Renal cortical epithelial cell (primary cell): Measurements from ENCODE around the gene DPEP3. TPM values are rescaled to one million over a fixed set of nuclear protein-coding genes. Genes with fewer than 3 reads are reported as not detected.
"Not testable (repeated sequence)": the region's sequence is repeated elsewhere in the genome, so short reads cannot be mapped to it uniquely, and the experiment has no call there.

Experiments used
- DNase-seq: peaks from one replicate; pipeline ENCODE4 v3.0.0-alpha.2; 2011; ENCODE audit warnings: low read depth
- total RNA-seq: library from RNA; depleted of rRNA; stranded (reverse); fragments of >200 nt; gene quantifications from 2 replicates; pipeline ENCODE4 v1.2.3, GENCODE V29; 2014

Gene DPEP3
- total RNA-seq, 1 donor from 2014 or later, result not detected

GRCh38 chr16:67945392-67945933 lies 34.8 kb downstream of the DPEP3 start:
- DNase-seq, result no peak

DNA sequence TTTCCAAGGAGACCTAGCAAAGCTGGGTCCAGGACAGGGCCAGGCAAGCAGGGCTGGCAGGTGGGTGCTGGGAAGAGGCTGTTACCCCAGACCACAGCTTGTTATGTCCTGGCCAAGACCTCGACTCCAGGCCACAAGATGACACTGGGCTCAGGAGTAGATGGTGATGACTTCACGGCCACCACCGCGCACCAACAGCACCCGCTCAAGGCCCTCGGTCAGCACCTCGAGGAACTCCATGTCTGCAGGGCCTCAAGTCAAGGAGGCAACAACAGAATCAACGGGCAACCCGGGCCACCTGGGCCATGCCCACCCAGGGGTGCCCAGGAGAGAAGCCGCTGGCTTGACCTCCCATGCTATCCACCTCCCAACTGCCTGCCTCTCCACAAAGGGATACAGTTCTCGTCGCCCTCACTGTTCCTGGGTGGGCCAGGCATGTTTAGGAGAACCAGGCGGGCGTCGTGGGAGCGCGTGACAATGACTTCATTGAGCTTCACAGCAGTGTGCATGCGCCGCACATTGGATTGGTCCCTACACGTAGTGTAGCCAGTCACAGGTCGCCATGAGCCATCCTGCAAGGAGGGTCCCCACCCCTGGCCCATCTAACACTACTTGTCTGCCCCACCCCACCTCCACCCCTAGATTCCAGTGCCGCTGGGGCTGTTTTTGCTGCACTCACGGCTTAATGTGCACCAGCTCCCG lies 35.5 kb downstream of the DPEP3 start:
- DNase-seq, result no peak

DNA sequence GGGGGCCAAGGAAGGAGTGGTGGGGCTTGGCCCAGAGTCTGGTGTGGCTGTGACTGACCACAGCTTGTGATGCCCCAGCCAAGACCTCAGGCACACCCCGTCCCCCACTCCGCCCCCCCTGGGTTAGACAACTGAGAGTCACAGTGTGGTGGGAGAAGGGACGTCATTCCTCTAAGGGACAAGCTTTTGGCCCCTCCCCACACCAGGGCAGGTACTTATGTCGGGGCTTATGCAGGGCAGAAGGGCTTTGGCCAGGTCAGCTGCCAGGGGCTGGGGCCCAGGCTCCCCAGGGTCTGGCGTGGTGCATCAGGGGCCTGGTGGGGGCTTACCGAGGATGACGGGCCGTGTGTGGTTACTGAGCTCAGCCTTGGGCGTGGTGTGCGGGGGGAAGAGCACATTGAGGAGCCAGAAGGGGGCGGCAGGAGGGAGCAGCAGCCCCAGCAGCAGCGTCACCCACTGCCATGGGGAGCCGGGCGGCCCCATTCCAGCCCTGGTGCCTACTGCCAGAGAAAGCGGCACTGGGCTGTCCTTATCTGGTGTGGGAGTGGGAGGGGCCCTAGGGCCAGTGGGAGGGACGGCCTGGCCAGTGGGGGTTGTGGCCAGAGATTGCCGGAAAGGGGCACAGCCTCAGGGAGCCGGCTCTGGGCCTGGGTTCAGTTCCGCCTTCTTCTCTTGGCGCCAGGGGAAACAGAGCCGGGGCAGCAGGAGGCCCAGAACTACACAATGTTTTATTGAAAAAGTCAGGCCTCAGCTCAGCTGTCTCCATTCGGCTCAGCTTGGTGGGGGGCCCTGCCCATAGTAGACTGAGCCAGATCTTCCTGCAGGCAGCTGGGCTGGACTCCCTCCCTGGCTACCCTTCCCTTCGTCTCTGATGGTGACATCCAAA lies 36.4 kb downstream of the DPEP3 start, which contains the start of gene LCAT:
Gene LCAT (minus strand): TSS at position 502 of the 886 bp plus-strand sequence. CDS start 19 bp downstream, at position 483.
- no peak for DNase-seq

- no peak for DNase-seq
Measured at GRCh38 chr16:67943256-67943618, 37.1 kb downstream of the DPEP3 start.

DNA sequence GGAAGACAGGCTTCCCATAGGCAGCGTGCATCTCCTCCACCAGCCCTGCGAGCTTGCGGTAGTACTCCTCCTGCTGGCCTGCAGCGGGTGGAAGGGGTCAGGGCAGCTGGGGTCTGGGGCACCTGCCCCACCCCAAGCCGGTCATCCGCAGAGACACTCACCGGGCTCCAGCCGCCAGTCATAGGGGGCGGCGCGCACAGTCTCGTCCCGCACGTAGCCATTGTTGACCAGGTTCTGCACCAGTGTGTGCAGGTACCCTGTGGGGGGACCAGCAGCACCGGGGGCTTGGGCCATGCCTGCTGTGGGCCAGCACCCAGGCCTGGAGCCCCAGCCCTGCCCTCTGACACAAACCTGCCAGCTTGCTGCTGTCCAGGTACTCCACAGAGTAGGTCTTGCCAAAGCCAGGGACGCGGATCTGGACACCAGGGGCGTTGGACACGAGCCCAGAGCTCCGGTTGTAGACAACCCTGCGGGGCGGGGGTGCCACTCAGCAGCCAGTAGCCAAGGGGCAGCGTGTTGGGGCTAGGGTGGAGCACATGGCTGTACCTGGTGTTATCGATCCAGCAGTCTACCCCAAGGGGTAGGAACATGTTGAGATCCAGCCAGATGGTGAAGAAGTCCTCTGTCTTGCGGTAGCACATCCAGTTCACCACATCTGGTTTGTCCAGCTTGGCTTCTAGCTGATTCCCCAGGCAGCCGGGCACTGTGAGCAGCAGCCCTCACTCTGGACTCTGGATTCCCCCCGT lies 37.6 kb downstream of the DPEP3 start:
- DNase-seq, result no peak

GRCh38 chr16:67942200-67942509 lies 38.1 kb downstream of the DPEP3 start:
- no peak for DNase-seq

GRCh38 chr16:67941469-67942199 lies 38.7 kb downstream of the DPEP3 start:
- DNase-seq, result no peak

DNA sequence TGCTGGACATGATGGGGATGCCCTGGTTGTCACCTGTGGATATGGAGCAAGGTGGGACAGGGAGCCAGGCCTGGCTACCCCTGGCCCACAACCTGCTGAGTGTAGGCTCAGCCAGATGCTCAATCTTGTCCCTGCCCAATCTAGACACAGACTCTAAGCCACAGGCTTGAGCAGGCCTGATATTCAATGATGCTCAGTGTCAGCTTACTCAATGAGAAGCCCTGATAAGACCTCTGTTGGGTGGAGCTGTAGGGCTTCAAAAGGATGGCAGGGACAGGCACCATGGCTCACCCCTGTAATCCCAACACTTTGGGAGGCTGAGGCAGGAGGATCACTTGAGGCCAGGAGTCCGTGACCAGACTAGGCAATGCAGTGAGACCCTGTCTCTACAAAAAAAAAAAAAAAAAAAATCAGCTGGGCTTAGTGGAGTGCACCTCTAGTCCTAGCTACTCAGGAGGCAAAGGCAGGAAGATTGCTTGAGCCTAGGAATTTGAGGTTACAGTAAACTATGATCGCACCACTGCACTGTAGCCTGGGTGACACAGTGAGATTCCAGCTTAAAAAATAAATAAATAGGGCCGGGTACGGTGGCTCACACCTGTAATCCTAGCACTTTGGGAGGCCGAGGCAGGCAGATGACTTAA lies 39.7 kb downstream of the DPEP3 start:
- DNase-seq, result no peak

- DNase-seq, result no peak
Measured at GRCh38 chr16:67939507-67940445, 40.5 kb downstream of the DPEP3 start.

- DNase-seq, result not testable (repeated sequence)
Measured at GRCh38 chr16:67937713-67938112, 42.6 kb downstream of the DPEP3 start.

GRCh38 chr16:67936880-67937605 lies 43.3 kb downstream of the DPEP3 start:
- DNase-seq, result no peak

- peak; percentile 55 for DNase-seq
Measured at GRCh38 chr16:67936124-67936879, 44.0 kb downstream of the DPEP3 start, which contains the start of gene PSMB10. TSS of gene PSMB10 (minus strand) at chr16:67936850. CDS start at chr16:67936749, 101 bp downstream.

GRCh38 chr16:67935402-67936123 lies 44.7 kb downstream of the DPEP3 start:
- DNase-seq, result peak; percentile 92

DNA sequence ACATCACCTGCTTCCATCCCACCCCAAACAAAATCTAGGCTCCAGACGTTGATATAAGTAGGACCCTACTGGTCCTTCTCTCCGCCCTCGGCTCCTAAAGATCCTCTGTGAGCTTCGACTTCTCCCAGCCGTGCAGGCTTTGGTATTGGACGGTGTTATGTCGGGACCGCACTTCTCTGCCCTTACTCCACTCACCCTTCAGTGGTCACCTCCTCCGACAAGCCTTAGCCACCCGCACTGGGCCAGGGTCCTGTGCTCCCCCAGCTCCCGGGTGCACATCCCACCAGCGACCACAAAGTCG lies 45.2 kb downstream of the DPEP3 start:
- DNase-seq, result no peak

DNA sequence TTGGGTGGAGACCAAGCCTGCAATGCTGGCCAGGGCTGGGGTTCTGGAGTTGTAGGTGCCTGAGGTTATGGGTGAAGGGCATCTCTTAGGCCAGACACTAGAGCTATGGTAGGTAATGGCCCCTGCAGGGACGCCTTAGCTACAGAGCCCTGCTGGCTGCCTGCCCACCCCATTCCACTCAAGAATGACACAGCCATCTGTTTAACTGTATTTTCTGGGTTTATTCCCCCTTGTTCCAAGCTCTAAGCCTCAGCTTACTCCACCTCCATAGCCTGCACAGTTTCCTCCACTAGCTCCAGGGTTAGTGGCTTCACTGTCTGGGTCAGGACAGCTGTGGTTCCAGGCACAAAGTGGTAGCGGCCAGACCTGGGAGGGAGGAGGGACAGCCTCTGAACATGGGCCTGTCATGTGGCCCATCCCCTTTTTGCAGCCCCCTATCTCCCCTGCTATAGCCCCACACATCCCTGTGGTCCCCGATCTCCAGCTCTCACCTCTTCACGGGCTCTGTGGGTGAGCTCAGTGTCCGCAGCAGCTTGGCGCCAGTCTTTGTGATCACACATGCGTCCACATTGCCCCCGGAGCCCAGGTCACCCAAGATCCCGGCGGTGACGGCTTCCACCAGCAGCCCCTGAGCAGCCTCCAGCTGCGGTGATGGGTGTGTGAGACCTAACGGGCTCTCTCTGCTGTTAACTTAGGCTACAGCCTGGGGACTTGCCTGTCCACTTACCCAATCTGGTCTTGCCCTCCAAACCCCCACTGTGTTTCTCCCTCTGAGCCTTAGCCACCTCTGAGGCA lies 45.8 kb downstream of the DPEP3 start:
- no peak for DNase-seq

GRCh38 chr16:67933805-67934204 lies 46.5 kb downstream of the DPEP3 start:
- no peak for DNase-seq

DNA sequence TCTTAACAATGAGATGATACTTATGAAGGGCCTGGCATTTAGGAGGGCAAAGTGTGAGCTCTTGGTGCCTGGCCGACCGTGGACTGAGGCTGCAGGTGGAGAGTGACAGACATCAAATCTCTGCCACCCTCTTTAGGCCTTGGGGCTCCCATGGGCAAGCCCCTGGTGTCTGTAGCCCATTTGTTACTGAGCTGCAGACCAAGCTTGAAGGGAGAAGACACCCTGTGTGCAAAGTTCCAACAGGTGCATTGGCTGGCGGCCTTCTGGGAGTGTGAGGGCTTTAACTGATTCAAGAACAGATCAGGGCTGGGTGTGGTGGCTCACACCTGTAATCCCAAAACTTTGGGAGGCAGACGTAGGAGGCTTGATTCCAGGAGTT lies 47.8 kb downstream of the DPEP3 start:
- no peak for DNase-seq
